Suprapubic skin (tissue), 4 donors: Measurements from ENCODE around the gene GPATCH4. TPM values are rescaled to one million over a fixed set of nuclear protein-coding genes. Genes with fewer than 3 reads are reported as not detected.
A peak's percentile ranks its signal among the peaks of the same experiment; 100 is the strongest.
"Not testable (repeated sequence)": the region's sequence is repeated elsewhere in the genome, so short reads cannot be mapped to it uniquely, and the experiment has no call there.

Source experiments
- DNase-seq, 2 donors: peaks; one replicate each; pipeline ENCODE4 v3.0.0-alpha.2; 2019; ENCODE audit warnings: low spot score in 2 of 2
- H3K27ac ChIP-seq: fragments of 200-600 bp; sonication (generic); one replicate; pipeline ENCODE4 v1.5.1; 2019
- H3K27me3 ChIP-seq: fragments of 200-600 bp; sonication (generic); one replicate; pipeline ENCODE4 v1.5.1; 2019
- H3K36me3 ChIP-seq: fragments of 200-600 bp; sonication (generic); one replicate; pipeline ENCODE4 v1.5.1; 2019
- H3K4me1 ChIP-seq: fragments of 200-600 bp; sonication (generic); one replicate; pipeline ENCODE4 v1.5.1; 2019
- H3K4me3 ChIP-seq: fragments of 200-600 bp; sonication (generic); one replicate; pipeline ENCODE4 v1.5.1; 2019; ENCODE audit warnings: mild to moderate bottlenecking
- H3K9me3 ChIP-seq: fragments of 200-600 bp; sonication (generic); one replicate; pipeline ENCODE4 v1.5.1; 2019
- EP300 ChIP-seq: sonication (generic); formaldehyde crosslinking; IDR thresholded peaks from one replicate; pipeline ENCODE4 v1.6.1; 2017; ENCODE audit warnings: antibody characterized with exemption
- POLR2A ChIP-seq, 2 donors: fragments of 450-650 bp; IDR thresholded peaks; one replicate each; pipeline ENCODE4 v1.6.1; 2017; ENCODE audit warnings: antibody characterized with exemption in 2 of 2, mild to moderate bottlenecking in 2 of 2, moderate library complexity in 2 of 2
- POLR2AphosphoS5 ChIP-seq, 3 donors: sonication (generic); formaldehyde crosslinking; IDR thresholded peaks; one replicate each; pipeline ENCODE4 v1.6.1; 2017; ENCODE audit warnings: antibody characterized with exemption in 3 of 3
- WGBS: methylation state at CpG from one replicate; pipeline ENCODE4 v1.1.5; 2018; 5-methylcytosine and 5-hydroxymethylcytosine counted together
- total RNA-seq, 4 donors: library from RNA; depleted of rRNA; stranded (reverse); fragments of >200 nt; gene quantifications; one replicate each; pipeline ENCODE4 v1.1.0, GENCODE V29; 2016
- TF ChIP-seq, protein P1 (sequence below), 2 donors: fragments of 200-600 bp in 1 of 2; fragments of 450-650 bp in 1 of 2; sonication (generic) in 1 of 2; IDR thresholded peaks; one replicate each; pipeline ENCODE4 v1.5.1; 2016 to 2019; ENCODE audit warnings: antibody characterized with exemption in 2 of 2, mild to moderate bottlenecking in 1 of 2, moderate library complexity in 1 of 2

The GPATCH4 gene
- total RNA-seq, 4 donors from 2014 or later, result 15.9 to 25.1 (median 20.5) TPM

DNA sequence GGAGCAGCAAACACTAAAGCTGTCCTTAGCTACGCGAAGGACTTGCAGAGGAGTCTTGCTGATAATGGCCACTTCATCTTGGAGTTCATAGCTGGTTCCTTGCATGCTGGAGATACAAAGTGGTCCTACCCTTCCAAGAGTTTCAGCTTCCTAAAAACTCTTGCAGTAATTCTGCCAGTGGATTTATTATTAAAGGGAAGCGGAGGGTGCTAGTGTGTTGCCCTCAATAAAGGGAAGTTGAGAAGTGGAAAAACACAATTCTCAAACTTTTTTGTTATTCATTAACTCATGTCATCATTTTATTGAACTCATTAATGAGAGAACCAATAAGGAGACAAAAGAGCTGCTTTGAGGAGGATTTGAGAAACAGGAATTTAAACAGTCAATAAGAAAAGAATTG, 11.4 kb upstream of the GPATCH4 start:
- Histone ChIP-seq H3K36me3 (no peaks in the 10 kb centered on the region), H3K27ac (no peak overlapping the region), H3K4me3 (no peak overlapping the region), H3K4me1 (peaks cover 6% of the 10 kb centered on the region), H3K27me3 (peaks cover 32% of the 10 kb centered on the region), H3K9me3 (no peaks in the 10 kb centered on the region)
- DNase-seq, result no peak
- TF ChIP-seq, protein P1, sequence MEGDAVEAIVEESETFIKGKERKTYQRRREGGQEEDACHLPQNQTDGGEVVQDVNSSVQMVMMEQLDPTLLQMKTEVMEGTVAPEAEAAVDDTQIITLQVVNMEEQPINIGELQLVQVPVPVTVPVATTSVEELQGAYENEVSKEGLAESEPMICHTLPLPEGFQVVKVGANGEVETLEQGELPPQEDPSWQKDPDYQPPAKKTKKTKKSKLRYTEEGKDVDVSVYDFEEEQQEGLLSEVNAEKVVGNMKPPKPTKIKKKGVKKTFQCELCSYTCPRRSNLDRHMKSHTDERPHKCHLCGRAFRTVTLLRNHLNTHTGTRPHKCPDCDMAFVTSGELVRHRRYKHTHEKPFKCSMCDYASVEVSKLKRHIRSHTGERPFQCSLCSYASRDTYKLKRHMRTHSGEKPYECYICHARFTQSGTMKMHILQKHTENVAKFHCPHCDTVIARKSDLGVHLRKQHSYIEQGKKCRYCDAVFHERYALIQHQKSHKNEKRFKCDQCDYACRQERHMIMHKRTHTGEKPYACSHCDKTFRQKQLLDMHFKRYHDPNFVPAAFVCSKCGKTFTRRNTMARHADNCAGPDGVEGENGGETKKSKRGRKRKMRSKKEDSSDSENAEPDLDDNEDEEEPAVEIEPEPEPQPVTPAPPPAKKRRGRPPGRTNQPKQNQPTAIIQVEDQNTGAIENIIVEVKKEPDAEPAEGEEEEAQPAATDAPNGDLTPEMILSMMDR (IDR thresholded peaks at IDR 0.05), result no peak
- no peak for TF ChIP-seq POLR2AphosphoS5 (IDR thresholded peaks at IDR 0.05)
- TF ChIP-seq POLR2A (IDR thresholded peaks at IDR 0.05), result no peak
- no peak for TF ChIP-seq EP300
- WGBS, result 46% methylated on average over 3 of the region's 3 CpGs

DNA sequence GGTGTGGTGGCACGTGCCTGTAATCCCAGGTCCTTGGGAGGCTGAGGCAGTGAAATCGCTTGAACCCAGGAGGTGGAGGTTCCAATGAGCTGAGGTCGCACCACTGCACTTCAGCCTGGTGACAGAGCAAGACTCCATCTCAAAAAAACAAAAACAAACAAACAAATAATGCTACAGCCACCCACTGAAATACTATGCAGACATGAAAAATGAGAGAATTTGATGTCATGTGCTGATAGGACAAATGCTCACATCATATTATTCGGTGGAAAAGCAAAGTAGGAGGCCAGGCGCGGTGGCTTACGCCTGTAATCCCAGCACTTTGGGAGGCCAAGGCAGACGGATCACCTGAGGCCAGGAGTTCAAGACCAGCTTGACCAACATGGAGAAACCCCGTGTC, 8.8 kb upstream of the GPATCH4 start:
- DNase-seq, H3K4me3 ChIP-seq, H3K4me1 ChIP-seq, H3K36me3 ChIP-seq, H3K9me3 ChIP-seq, H3K27ac ChIP-seq: not testable (repeated sequence)
- 90% methylated on average over 9 of the region's 9 CpGs for WGBS
- H3K27me3 ChIP-seq, result peaks cover 26% of the 10 kb centered on the region

DNA sequence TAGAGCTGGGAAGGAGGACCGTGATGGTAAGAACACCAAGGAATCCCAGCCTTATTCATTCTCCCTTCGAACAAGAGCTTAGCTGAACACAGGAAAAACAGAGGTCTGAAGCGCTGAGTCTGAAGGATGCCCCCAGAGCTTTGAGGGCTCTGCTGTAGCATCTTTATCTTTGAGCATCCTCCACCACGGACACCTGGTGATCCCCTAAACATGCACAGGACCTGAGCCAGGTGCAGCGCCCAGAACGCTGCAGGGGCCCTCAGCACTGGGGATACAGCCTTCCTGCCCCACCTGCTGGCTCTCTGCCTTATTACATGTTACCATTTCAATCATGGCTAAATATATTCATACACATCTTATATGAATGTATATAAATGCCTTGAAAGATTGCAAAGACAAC, 7.7 kb upstream of the GPATCH4 start:
- TF ChIP-seq POLR2A (IDR thresholded peaks at IDR 0.05), result no peak
- TF ChIP-seq, protein P1 (IDR thresholded peaks at IDR 0.05), result peak; percentile 11 to 45
- WGBS, result 41% methylated on average over 6 of the region's 6 CpGs
- no peak for DNase-seq
- Histone ChIP-seq H3K9me3 (no peaks in the 10 kb centered on the region), H3K27ac (no peak overlapping the region), H3K36me3 (no peaks in the 10 kb centered on the region), H3K4me3 (no peak overlapping the region), H3K4me1 (peaks cover 6% of the 10 kb centered on the region), H3K27me3 (peaks cover 25% of the 10 kb centered on the region)

DNA sequence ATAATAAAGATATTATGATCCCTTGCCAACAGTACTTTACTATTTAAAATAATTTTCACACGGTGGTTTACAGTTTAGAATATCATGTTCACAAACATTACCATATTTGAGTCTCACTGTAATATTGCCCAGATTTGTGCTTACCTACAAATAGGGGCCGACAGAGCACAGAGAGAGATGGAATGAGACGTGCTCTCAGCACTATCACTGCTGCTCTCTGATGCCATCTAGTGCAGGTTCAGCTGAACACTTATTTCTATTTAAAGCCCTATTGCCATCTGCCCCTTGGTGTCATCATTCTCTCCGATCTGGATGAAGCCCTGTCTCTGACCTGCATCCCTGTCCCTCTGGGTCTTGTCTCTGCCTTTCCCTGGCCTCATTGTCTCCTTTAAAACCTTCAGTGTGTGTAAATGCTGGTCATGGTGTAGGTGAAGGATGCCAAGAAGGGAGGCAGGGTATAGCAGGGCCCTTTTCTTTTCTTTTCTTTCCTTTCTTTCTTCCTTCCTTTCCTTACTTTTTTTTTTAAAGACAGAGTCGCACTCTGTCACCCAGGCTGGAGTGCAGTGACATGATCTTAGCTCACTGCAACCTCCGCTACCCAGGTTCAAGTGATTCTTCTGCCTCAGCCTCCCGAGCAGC, 6.9 kb upstream of the GPATCH4 start:
- no peak overlapping the region for H3K4me3 ChIP-seq
- no peaks in the 10 kb centered on the region for H3K36me3 ChIP-seq
- peaks cover 6% of the 10 kb centered on the region for H3K4me1 ChIP-seq
- DNase-seq, result no peak
- H3K27me3 ChIP-seq, result peaks cover 25% of the 10 kb centered on the region
- TF ChIP-seq, protein P1 (IDR thresholded peaks at IDR 0.05), result peak; percentile 53 to 80
- no peak for TF ChIP-seq POLR2AphosphoS5 (IDR thresholded peaks at IDR 0.05)
- no peaks in the 10 kb centered on the region for H3K9me3 ChIP-seq
- WGBS, result 33% methylated on average over 7 of the region's 7 CpGs
- no peak overlapping the region for H3K27ac ChIP-seq

DNA sequence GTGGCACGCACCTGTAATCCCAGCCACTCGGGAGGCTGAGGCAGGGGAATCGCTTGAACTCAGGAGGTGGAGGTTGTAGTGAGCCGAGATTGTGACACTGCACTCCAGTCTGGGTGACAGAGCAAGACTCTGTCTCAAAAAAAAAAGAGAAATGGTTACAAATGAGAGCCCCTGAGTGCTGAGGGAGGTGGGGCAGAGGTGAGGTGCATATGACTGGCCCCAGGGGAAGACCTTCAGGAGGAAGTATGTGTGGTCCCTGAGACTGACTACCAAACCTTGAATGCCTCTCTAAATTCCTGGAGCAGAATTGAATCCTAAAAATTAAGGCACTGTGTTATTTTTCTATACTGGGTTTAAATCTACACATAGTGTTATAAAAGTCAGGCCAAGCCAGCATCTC, 6.1 kb upstream of the GPATCH4 start:
- not testable (repeated sequence) for H3K27ac ChIP-seq, H3K4me3 ChIP-seq, H3K9me3 ChIP-seq, H3K36me3 ChIP-seq, DNase-seq
- Histone ChIP-seq H3K27me3 (peaks cover 22% of the 10 kb centered on the region), H3K4me1 (peaks cover 11% of the 10 kb centered on the region)
- 90% methylated on average over 4 of the region's 4 CpGs for WGBS

DNA sequence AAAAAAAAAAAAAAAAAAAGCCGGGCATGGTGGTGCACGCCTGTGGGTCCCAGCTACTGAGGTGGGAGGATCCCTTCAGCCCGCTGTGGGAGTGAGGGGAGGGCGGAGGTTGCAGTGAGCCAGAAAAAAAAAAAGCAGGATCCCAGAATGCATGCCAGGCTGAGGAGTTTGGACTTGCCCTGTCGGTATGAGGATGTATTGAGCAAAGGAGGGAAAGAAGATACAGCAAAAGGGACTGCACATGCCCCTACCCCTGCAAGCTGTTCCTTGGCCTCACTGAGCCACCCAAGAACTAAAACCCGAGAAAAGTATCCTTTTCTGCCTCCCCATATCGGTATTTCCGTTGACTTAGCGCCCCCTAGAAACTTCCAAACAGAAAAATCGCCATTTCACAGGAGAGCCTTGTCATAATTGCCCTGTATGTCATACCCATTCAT, 1.3 kb upstream of the GPATCH4 start:
- no peak for DNase-seq
- no peak overlapping the region for H3K4me3 ChIP-seq

More for the DNA sequence above, 1.3 kb upstream of the GPATCH4 start:
- H3K27me3 ChIP-seq, result no peaks in the 10 kb centered on the region
- WGBS, result 20% methylated on average over 10 of the region's 10 CpGs
- H3K36me3 ChIP-seq, result peaks cover 13% of the 10 kb centered on the region
- peaks cover 24% of the 10 kb centered on the region for H3K4me1 ChIP-seq
- no peak overlapping the region for H3K27ac ChIP-seq
- TF ChIP-seq POLR2AphosphoS5 (IDR thresholded peaks at IDR 0.05) (no peak), EP300 (no peak), POLR2A (IDR thresholded peaks at IDR 0.05) (no peak)
- TF ChIP-seq, protein P1 (IDR thresholded peaks at IDR 0.05), result no peak
- H3K9me3 ChIP-seq, result no peaks in the 10 kb centered on the region
